SK-N-SH (cell line): ENCODE data around the gene ATP1B1.

Source experiments
- CTCF ChIP-seq: fragments of 200-600 bp; sonication (generic); IDR thresholded peaks from 2 replicates; pipeline ENCODE4 v1.6.1; 2017; ENCODE audit warnings: antibody characterized with exemption, mild to moderate bottlenecking, moderate library complexity
- MAX ChIP-seq: IDR thresholded peaks from 2 replicates; pipeline ENCODE4 v1.4.0; 2012; ENCODE audit warnings: low read depth
- MXI1 ChIP-seq: IDR thresholded peaks from 2 replicates; pipeline ENCODE4 v1.6.1; 2012; ENCODE audit warnings: mild to moderate bottlenecking, low read depth, low read length, improper control_type of control experiment
- POLR2AphosphoS5 ChIP-seq: IDR thresholded peaks from 2 replicates; pipeline ENCODE4 v1.6.1; 2012; ENCODE audit warnings: low read depth, low read length

GRCh38 chr1:169155675-169156074 lies 49.2 kb downstream of the ATP1B1 start:
- TF ChIP-seq CTCF (no peak), MAX (no peak), POLR2AphosphoS5 (no peak), MXI1 (no peak)
